HTR-8/SVneo (cell line): ENCODE measurements around the gene MTG1.
"Not testable (repeated sequence)": the region's sequence is repeated elsewhere in the genome, so short reads cannot be mapped to it uniquely, and the experiment has no call there.

Source experiments
- DNase-seq: peaks from one replicate; pipeline ENCODE4 v3.0.0; 2011; ENCODE audit warnings: low spot score, mixed read lengths; ENCODE audit not compliant: insufficient read length
- FAIRE-seq: peaks from 2 replicates; lab custom pipeline; 2011; peaks lifted over from hg19 to GRCh38; lab: Jason Lieb, UNC

The MTG1 gene

GRCh38 chr10:133460208-133460769, 66.3 kb downstream of the MTG1 start:
- no peak for FAIRE-seq
- no peak for DNase-seq

GRCh38 chr10:133461027-133461426, 67.1 kb downstream of the MTG1 start:
- FAIRE-seq, result no peak
- no peak for DNase-seq

GRCh38 chr10:133461841-133462240, 67.9 kb downstream of the MTG1 start:
- no peak for FAIRE-seq
- DNase-seq, result no peak

- DNase-seq (no peak), FAIRE-seq (no peak)
These were observed 68.8 kb downstream of the MTG1 start for GRCh38 chr10:133462512-133463305.

- DNase-seq (no peak), FAIRE-seq (no peak)
These were observed 70.7 kb downstream of the MTG1 start for GRCh38 chr10:133464582-133465031.

GRCh38 chr10:133465191-133465949, 71.4 kb downstream of the MTG1 start:
- no peak for FAIRE-seq

GRCh38 chr10:133465950-133466474, 72.1 kb downstream of the MTG1 start:
- FAIRE-seq (no peak), DNase-seq (no peak)

More at GRCh38 chr10:133465191-133465949, 71.4 kb downstream of the MTG1 start:
- no peak for DNase-seq

GRCh38 chr10:133466683-133467275, 72.8 kb downstream of the MTG1 start:
- DNase-seq (no peak), FAIRE-seq (no peak)

- no peak for DNase-seq
- no peak for FAIRE-seq
These were observed 73.4 kb downstream of the MTG1 start for GRCh38 chr10:133467286-133467911.

- DNase-seq, FAIRE-seq: not testable (repeated sequence)
These were observed 75.2 kb downstream of the MTG1 start for GRCh38 chr10:133469205-133469604.

- FAIRE-seq (no peak), DNase-seq (no peak)
These were observed 77.5 kb downstream of the MTG1 start for GRCh38 chr10:133471300-133472109.
